ENCODE results near the gene DLGAP1.

The DLGAP1 gene

GRCh38 chr18:3972291-3972930 lies 482.7 kb downstream of the DLGAP1 start:
- Histone ChIP-seq H3K36me3 (no peaks in the 10 kb centered on the region), H3K27me3 (no peaks in the 10 kb centered on the region), H3K4me3 (ENCODE audit: low read depth in 1 of 2, low read length in 1 of 2) (no peak overlapping the region), H3K4me1 (ENCODE audit: control insufficient read depth in 1 of 2, insufficient read depth in 1 of 2, low read depth in 1 of 2, low read length in 1 of 2) (no peaks in the 10 kb centered on the region), H3K9me3 (no peaks in the 10 kb centered on the region), H3K27ac (no peak overlapping the region)
- TF ChIP-seq CTCF (IDR thresholded peaks at IDR 0.05): no peak

- H3K27ac ChIP-seq: no peak overlapping the region
- H3K4me3 ChIP-seq (ENCODE audit: low read depth in 1 of 2, low read length in 1 of 2): no peak overlapping the region
- no peak for TF ChIP-seq CTCF (IDR thresholded peaks at IDR 0.05)
- no peaks in the 10 kb centered on the region for H3K27me3 ChIP-seq
- H3K9me3 ChIP-seq: no peaks in the 10 kb centered on the region
- H3K4me1 ChIP-seq (ENCODE audit: control insufficient read depth in 1 of 2, insufficient read depth in 1 of 2, low read depth in 1 of 2, low read length in 1 of 2): no peaks in the 10 kb centered on the region
- H3K36me3 ChIP-seq: no peaks in the 10 kb centered on the region
These were observed 484.2 kb downstream of the DLGAP1 start for GRCh38 chr18:3970929-3971328.

GRCh38 chr18:3967359-3968180 lies 487.5 kb downstream of the DLGAP1 start:
- no peaks in the 10 kb centered on the region for H3K4me1 ChIP-seq (ENCODE audit: control insufficient read depth in 1 of 2, insufficient read depth in 1 of 2, low read depth in 1 of 2, low read length in 1 of 2)
- H3K27me3 ChIP-seq: no peaks in the 10 kb centered on the region
- TF ChIP-seq CTCF (IDR thresholded peaks at IDR 0.05): no peak
- no peaks in the 10 kb centered on the region for H3K36me3 ChIP-seq
- no peak overlapping the region for H3K27ac ChIP-seq
- no peaks in the 10 kb centered on the region for H3K9me3 ChIP-seq
- H3K4me3 ChIP-seq (ENCODE audit: low read depth in 1 of 2, low read length in 1 of 2): no peak overlapping the region

GRCh38 chr18:3966642-3967358 lies 488.3 kb downstream of the DLGAP1 start:
- no peak overlapping the region for H3K27ac ChIP-seq
- no peaks in the 10 kb centered on the region for H3K27me3 ChIP-seq
- H3K4me3 ChIP-seq (ENCODE audit: low read depth in 1 of 2, low read length in 1 of 2): no peak overlapping the region
- no peak for TF ChIP-seq CTCF (IDR thresholded peaks at IDR 0.05)
- H3K36me3 ChIP-seq: no peaks in the 10 kb centered on the region
- H3K4me1 ChIP-seq (ENCODE audit: control insufficient read depth in 1 of 2, insufficient read depth in 1 of 2, low read depth in 1 of 2, low read length in 1 of 2): no peaks in the 10 kb centered on the region
- no peaks in the 10 kb centered on the region for H3K9me3 ChIP-seq

- no peak overlapping the region for H3K4me3 ChIP-seq (ENCODE audit: low read depth in 1 of 2, low read length in 1 of 2)
- TF ChIP-seq CTCF (IDR thresholded peaks at IDR 0.05): no peak
- no peaks in the 10 kb centered on the region for H3K4me1 ChIP-seq (ENCODE audit: control insufficient read depth in 1 of 2, insufficient read depth in 1 of 2, low read depth in 1 of 2, low read length in 1 of 2)
- H3K27me3 ChIP-seq: no peaks in the 10 kb centered on the region
- H3K9me3 ChIP-seq: no peaks in the 10 kb centered on the region
- H3K27ac ChIP-seq: no peak overlapping the region
- H3K36me3 ChIP-seq: no peaks in the 10 kb centered on the region
These were observed 488.9 kb downstream of the DLGAP1 start for GRCh38 chr18:3966246-3966641.

Measured in neutrophil (primary cell).